HepG2 (cell line): Measurements from ENCODE around the gene ATG16L2. TPM values are rescaled to one million over a fixed set of nuclear protein-coding genes. Genes with fewer than 3 reads are reported as not detected.

Experiments used
- BCL3 ChIP-seq: sonication (generic); formaldehyde crosslinking; IDR thresholded peaks from 2 replicates; pipeline ENCODE4 v1.5.1; 2020; ENCODE audit warnings: mild to moderate bottlenecking, missing genetic modification reagents, moderate library complexity
- CC2D1A ChIP-seq: sonication (generic); formaldehyde crosslinking; IDR thresholded peaks from 2 replicates; pipeline ENCODE4 v1.8.1; 2023; ENCODE audit warnings: mild to moderate bottlenecking, missing genetic modification reagents
- FOSL1 ChIP-seq: sonication (generic); formaldehyde crosslinking; IDR thresholded peaks from 2 replicates; pipeline ENCODE4 v1.9.0; 2021; ENCODE audit warnings: missing genetic modification reagents, borderline replicate concordance
- IRX3 ChIP-seq: sonication (generic); formaldehyde crosslinking; IDR thresholded peaks from 2 replicates; pipeline ENCODE4 v1.8.1; 2023; ENCODE audit warnings: mild to moderate bottlenecking, low read depth, missing genetic modification reagents, borderline replicate concordance
- KLF16 ChIP-seq, 2 experiments: sonication (generic) in 1 of 2; formaldehyde crosslinking in 1 of 2; IDR thresholded peaks; 2 replicates each; pipeline versions ENCODE4 v1.6.1 to v1.8.0; 2016 to 2023; ENCODE audit warnings: missing genetic modification reagents in 2 of 2, missing compliant biosample characterization in 1 of 2
- NR2F2 ChIP-seq: IDR thresholded peaks from 2 replicates; pipeline ENCODE4 v1.6.1; 2012; ENCODE audit warnings: low read depth, inconsistent platforms, borderline replicate concordance
- POGZ ChIP-seq: sonication (generic); formaldehyde crosslinking; IDR thresholded peaks from 2 replicates; pipeline ENCODE4 v1.4.0; 2020; ENCODE audit warnings: mild to moderate bottlenecking, missing genetic modification reagents
- STAG1 ChIP-seq: sonication (generic); formaldehyde crosslinking; IDR thresholded peaks from 2 replicates; pipeline ENCODE4 v1.4.0; 2020; ENCODE audit warnings: missing genetic modification reagents
- TGIF2 ChIP-seq: IDR thresholded peaks from 2 replicates; pipeline ENCODE4 v1.6.1; 2016; ENCODE audit warnings: control low read depth, missing compliant biosample characterization
- THYN1 ChIP-seq: sonication (generic); formaldehyde crosslinking; IDR thresholded peaks from 2 replicates; pipeline ENCODE4 v1.8.1; 2023; ENCODE audit warnings: low read depth, mild to moderate bottlenecking, moderate library complexity, missing genetic modification reagents, borderline replicate concordance
- UBTF ChIP-seq: sonication (generic); formaldehyde crosslinking; IDR thresholded peaks from 2 replicates; pipeline ENCODE4 v1.4.0; 2020; ENCODE audit warnings: mild to moderate bottlenecking, missing genetic modification reagents
- ZNF318 ChIP-seq: sonication (generic); formaldehyde crosslinking; IDR thresholded peaks from 2 replicates; pipeline ENCODE4 v1.4.0; 2020; ENCODE audit warnings: mild to moderate bottlenecking, missing genetic modification reagents
- ZNF441 ChIP-seq: sonication (generic); formaldehyde crosslinking; IDR thresholded peaks from 2 replicates; pipeline ENCODE4 v1.7.0; 2021; ENCODE audit warnings: missing genetic modification reagents, borderline replicate concordance
- ZNF772 ChIP-seq: sonication (generic); formaldehyde crosslinking; IDR thresholded peaks from 2 replicates; pipeline ENCODE4 v1.5.0; 2020; ENCODE audit warnings: mild to moderate bottlenecking, missing genetic modification reagents
- ZNF782 ChIP-seq: sonication (generic); formaldehyde crosslinking; IDR thresholded peaks from 2 replicates; pipeline ENCODE4 v1.4.0; 2020; ENCODE audit warnings: missing genetic modification reagents, mild to moderate bottlenecking, borderline replicate concordance
- polyA plus RNA-seq, 8 experiments: library from polyadenylated mRNA; depleted of rRNA in 3 of 8; stranded (reverse) in 7 of 8; unstranded in 1 of 8; fragments of >200 nt; fragmentation: Illumina TruSeq in 4 of 8; extraction: Trizol in 4 of 8; gene quantifications; 2 replicates each; pipeline versions ENCODE4 v1.2.1 to v1.2.3, GENCODE V29; 2011 to 2016; ENCODE audit warnings: low read depth in 4 of 8, missing spikeins in 1 of 8, mixed read lengths in 1 of 8; ENCODE audit not compliant: insufficient read depth in 1 of 8
- total RNA-seq, 5 experiments: library from RNA; depleted of rRNA; stranded (reverse); fragments of >200 nt; fragmentation: Illumina TruSeq; extraction: Trizol; gene quantifications; 2 replicates each; pipeline ENCODE4 v1.2.3, GENCODE V29; 2016; ENCODE audit warnings: low read depth in 1 of 5

Gene ATG16L2
- total and polyA plus RNA-seq, 2 of the 13 experiments (the other 11 are each of a cell fraction or from before 2014, with no cell fraction given), result 6.2 to 14.8 TPM

GRCh38 chr11:72813740-72814285 is 398 bp upstream of the ATG16L2 start (continued):
- TF ChIP-seq ZNF318 (CRISPR knock-in tag), result no peak; the same call in 1 of the 2 replicates
- TF ChIP-seq TGIF2 (CRISPR knock-in tag), result no peak
- TF ChIP-seq NR2F2, result 0 out of 2 replicates have a peak, but pooled peaks have one; percentile 8
- no peak for TF ChIP-seq FOSL1 (CRISPR knock-in tag)
- TF ChIP-seq POGZ (CRISPR knock-in tag), result peak; percentile 39; the same call in 1 of the 2 replicates
- TF ChIP-seq CC2D1A, result no peak
- no peak for TF ChIP-seq THYN1 (CRISPR knock-in tag)
- TF ChIP-seq BCL3 (CRISPR knock-in tag), result peak; percentile 100; the same call in 1 of the 2 replicates
- no peak; the same call in 1 of the 2 replicates for TF ChIP-seq ZNF772 (CRISPR knock-in tag)
- no peak; the same call in 1 of the 2 replicates for TF ChIP-seq UBTF
- TF ChIP-seq ZNF782 (CRISPR knock-in tag), result peak; percentile 10; the same call in 1 of the 2 replicates
- TF ChIP-seq IRX3 (CRISPR knock-in tag), result 0 out of 2 replicates have a peak, but pooled peaks have one; percentile 66
- peak; percentile 49; the same call in 1 of the 2 replicates for TF ChIP-seq ZNF441 (CRISPR knock-in tag)
- TF ChIP-seq KLF16 (CRISPR knock-in tag; IDR thresholded peaks at IDR 0.05), result no peak; a peak in 1 of 4 replicates
- TF ChIP-seq STAG1 (CRISPR knock-in tag), result 0 out of 2 replicates have a peak, but pooled peaks have one; percentile 10
